Skeletal muscle tissue (tissue), 4 donors: ENCODE data around the gene DNAH12. TPM values are rescaled to one million over a fixed set of nuclear protein-coding genes. Genes with fewer than 3 reads are reported as not detected.
"Not testable (repeated sequence)": the region's sequence is repeated elsewhere in the genome, so short reads cannot be mapped to it uniquely, and the experiment has no call there.

ENCODE experiments used
- H3K27ac ChIP-seq: one replicate; pipeline ENCODE4 v1.7.0; 2013; ENCODE audit warnings: mild to moderate bottlenecking, low read depth, low read length, inconsistent platforms
- H3K27me3 ChIP-seq, 3 donors: one replicate each; pipeline ENCODE4 v1.7.0; 2013; ENCODE audit warnings: low read length in 3 of 3; ENCODE audit not compliant: control insufficient read depth in 3 of 3, insufficient read depth in 3 of 3
- H3K36me3 ChIP-seq, 3 donors: one replicate each; pipeline ENCODE4 v1.7.0; 2013; ENCODE audit warnings: low read length in 3 of 3; ENCODE audit not compliant: control insufficient read depth in 3 of 3, insufficient read depth in 3 of 3
- H3K4me1 ChIP-seq, 3 donors: one replicate each; pipeline ENCODE4 v1.7.0; 2013; ENCODE audit warnings: low read length in 3 of 3, mild to moderate bottlenecking in 3 of 3; ENCODE audit not compliant: control insufficient read depth in 3 of 3, insufficient read depth in 3 of 3
- H3K4me3 ChIP-seq, 3 donors: one replicate each; pipeline ENCODE4 v1.7.0; 2013; ENCODE audit warnings: low read length in 3 of 3
- H3K9ac ChIP-seq, 3 donors: one replicate each; pipeline ENCODE4 v1.7.0; 2013; ENCODE audit warnings: low read length in 3 of 3, mild to moderate bottlenecking in 3 of 3, moderate library complexity in 2 of 3, low read depth in 1 of 3
- H3K9me3 ChIP-seq, 3 donors: one replicate each; pipeline ENCODE4 v1.7.0; 2013; ENCODE audit warnings: low read length in 3 of 3; ENCODE audit not compliant: control insufficient read depth in 3 of 3
- total RNA-seq: library from RNA; depleted of rRNA; stranded (reverse); fragments of >200 nt; gene quantifications from one replicate; pipeline ENCODE4 v1.2.3, GENCODE V29; 2014
- donor health status: Osteomylitis.

DNAH12 gene
- total RNA-seq, 1 donor from 2014 or later = 0.52 TPM

GRCh38 chr3:57389271-57389670 lies 154.9 kb downstream of the DNAH12 start:
- H3K9me3 ChIP-seq = no peaks in the 10 kb centered on the region
- no peak overlapping the region for H3K27ac ChIP-seq
- no peaks in the 10 kb centered on the region for H3K27me3 ChIP-seq
- no peaks in the 10 kb centered on the region for H3K36me3 ChIP-seq
- no peaks in the 10 kb centered on the region for H3K4me1 ChIP-seq
- no peak overlapping the region for H3K9ac ChIP-seq
- H3K4me3 ChIP-seq = no peak overlapping the region

GRCh38 chr3:57386307-57386706 lies 157.8 kb downstream of the DNAH12 start:
- Histone ChIP-seq H3K27ac (no peak overlapping the region), H3K4me3 (no peak overlapping the region), H3K27me3 (no peaks in the 10 kb centered on the region), H3K9me3 (no peaks in the 10 kb centered on the region), H3K36me3 (no peaks in the 10 kb centered on the region), H3K9ac (no peak overlapping the region), H3K4me1 (no peaks in the 10 kb centered on the region)

GRCh38 chr3:57385498-57385897 lies 158.6 kb downstream of the DNAH12 start:
- Histone ChIP-seq H3K9me3 (no peaks in the 10 kb centered on the region), H3K4me3 (no peak overlapping the region), H3K4me1 (no peaks in the 10 kb centered on the region), H3K27ac (no peak overlapping the region), H3K36me3 (no peaks in the 10 kb centered on the region), H3K9ac (no peak overlapping the region), H3K27me3 (no peaks in the 10 kb centered on the region)

- Histone ChIP-seq H3K4me3 (no peak overlapping the region), H3K27me3 (no peaks in the 10 kb centered on the region), H3K9ac (no peak overlapping the region), H3K9me3 (no peaks in the 10 kb centered on the region), H3K4me1 (no peaks in the 10 kb centered on the region), H3K36me3 (no peaks in the 10 kb centered on the region), H3K27ac (no peak overlapping the region)
These were observed 160.3 kb downstream of the DNAH12 start for GRCh38 chr3:57383838-57384237.

GRCh38 chr3:57383406-57383805 lies 160.7 kb downstream of the DNAH12 start:
- H3K27ac ChIP-seq = no peak overlapping the region

GRCh38 chr3:57382933-57383332 lies 161.2 kb downstream of the DNAH12 start:
- no peaks in the 10 kb centered on the region for H3K36me3 ChIP-seq
- H3K9ac ChIP-seq = no peak overlapping the region
- no peaks in the 10 kb centered on the region for H3K9me3 ChIP-seq
- no peak overlapping the region for H3K27ac ChIP-seq
- no peaks in the 10 kb centered on the region for H3K27me3 ChIP-seq
- H3K4me3 ChIP-seq = no peak overlapping the region
- no peaks in the 10 kb centered on the region for H3K4me1 ChIP-seq

More at GRCh38 chr3:57383406-57383805, 160.7 kb downstream of the DNAH12 start:
- Histone ChIP-seq H3K4me1 (no peaks in the 10 kb centered on the region), H3K27me3 (no peaks in the 10 kb centered on the region), H3K9me3 (no peaks in the 10 kb centered on the region), H3K36me3 (no peaks in the 10 kb centered on the region), H3K9ac (no peak overlapping the region), H3K4me3 (no peak overlapping the region)

- no peaks in the 10 kb centered on the region for H3K4me1 ChIP-seq
- H3K4me3 ChIP-seq = no peak overlapping the region
- no peaks in the 10 kb centered on the region for H3K27me3 ChIP-seq
- no peak overlapping the region for H3K27ac ChIP-seq
- H3K9ac ChIP-seq = no peak overlapping the region
- H3K9me3 ChIP-seq = no peaks in the 10 kb centered on the region
- H3K36me3 ChIP-seq = no peaks in the 10 kb centered on the region
These were observed 173.8 kb downstream of the DNAH12 start for GRCh38 chr3:57370341-57370740.

GRCh38 chr3:57365089-57365488 lies 179.1 kb downstream of the DNAH12 start:
- H3K27ac ChIP-seq, H3K36me3 ChIP-seq, H3K4me3 ChIP-seq, H3K9me3 ChIP-seq, H3K9ac ChIP-seq, H3K4me1 ChIP-seq, H3K27me3 ChIP-seq: not testable (repeated sequence)

- H3K27me3 ChIP-seq, H3K36me3 ChIP-seq, H3K27ac ChIP-seq, H3K9ac ChIP-seq, H3K9me3 ChIP-seq, H3K4me1 ChIP-seq, H3K4me3 ChIP-seq: not testable (repeated sequence)
These were observed 187.9 kb downstream of the DNAH12 start for GRCh38 chr3:57356275-57356674.

GRCh38 chr3:57354768-57355167 lies 189.4 kb downstream of the DNAH12 start:
- Histone ChIP-seq H3K9me3 (no peaks in the 10 kb centered on the region), H3K4me3 (no peak overlapping the region), H3K36me3 (no peaks in the 10 kb centered on the region), H3K27ac (no peak overlapping the region), H3K27me3 (no peaks in the 10 kb centered on the region), H3K9ac (no peak overlapping the region), H3K4me1 (no peaks in the 10 kb centered on the region)

GRCh38 chr3:57350271-57350670 lies 193.9 kb downstream of the DNAH12 start:
- Histone ChIP-seq H3K27ac (no peak overlapping the region), H3K9me3 (no peaks in the 10 kb centered on the region), H3K4me1 (no peaks in the 10 kb centered on the region), H3K9ac (no peak overlapping the region), H3K4me3 (no peak overlapping the region), H3K36me3 (no peaks in the 10 kb centered on the region), H3K27me3 (peaks cover 0 to 2% (median 0%) of the 10 kb centered on the region in 3 donors)
